Lower leg skin (tissue), 3 donors: Measurements from ENCODE around the gene CWH43.

Experiments used
- CTCF ChIP-seq, 3 donors: fragments of 450-650 bp; IDR thresholded peaks; one replicate each; pipeline ENCODE4 v1.5.1; 2016; ENCODE audit warnings: antibody characterized with exemption in 3 of 3, mild to moderate bottlenecking in 3 of 3, moderate library complexity in 2 of 3
- POLR2A ChIP-seq, 2 donors: fragments of 450-650 bp; IDR thresholded peaks; one replicate each; pipeline ENCODE4 v1.6.1; 2016 to 2017; ENCODE audit warnings: antibody characterized with exemption in 2 of 2, mild to moderate bottlenecking in 1 of 2, moderate library complexity in 1 of 2

- TF ChIP-seq CTCF (IDR thresholded peaks at IDR 0.05) = no peak
- TF ChIP-seq POLR2A (IDR thresholded peaks at IDR 0.05) = no peak
These were observed 46.3 kb upstream of the CWH43 start for GRCh38 chr4:48939785-48940184.
